ENCODE results near the gene PRSS38. TPM values are rescaled to one million over a fixed set of nuclear protein-coding genes. Genes with fewer than 3 reads are reported as not detected.
A peak's percentile ranks its signal among the peaks of the same experiment; 100 is the strongest.

Gene PRSS38
- total and polyA plus RNA-seq, 2 experiments from 2014 or later, result not detected

GRCh38 chr1:227787513-227788270 is 27.8 kb upstream of the PRSS38 start:
- in situ Hi-C loops (cut with MboI), result no loop called here
- H2AFZ ChIP-seq, result peak overlapping the region; percentile 74
- H3K27me3 ChIP-seq (replicated peaks; ENCODE audit: insufficient read depth), result no peaks in the 10 kb centered on the region
- H3K27ac ChIP-seq, result no peak overlapping the region
- peak overlapping the region; percentile 70 for H3K9ac ChIP-seq
- no peak for TF ChIP-seq EZH2phosphoT487 (IDR thresholded peaks at IDR 0.05; ENCODE audit: insufficient read depth, low read depth)
- H3K9me3 ChIP-seq (ENCODE audit: low read depth), result no peaks in the 10 kb centered on the region
- H3K79me2 ChIP-seq (ENCODE audit: insufficient read depth), result no peaks in the 10 kb centered on the region
- peak; percentile 88 for DNase-seq
- 0 out of 2 replicates have a peak, but pooled peaks cover 4% of the 10 kb centered on the region for H3F3A ChIP-seq (ENCODE audit: insufficient read depth)
- H3K9me2 ChIP-seq (ENCODE audit: insufficient read depth), result no peaks in the 10 kb centered on the region
- H3K4me1 ChIP-seq (ENCODE audit: insufficient read depth), result no peaks in the 10 kb centered on the region
- no peaks in the 10 kb centered on the region for H4K20me1 ChIP-seq (ENCODE audit: insufficient read depth)
- H3K4me2 ChIP-seq (ENCODE audit: unreplicated experiment), result peak overlapping the region; percentile 88
- peak overlapping the region; percentile 72 for H3K4me3 ChIP-seq
- H3K36me3 ChIP-seq (ENCODE audit: low read depth), result no peaks in the 10 kb centered on the region
- 1 to 4% methylated on average over 45 to 60 of the region's 60 CpGs for WGBS, 2 experiments (ENCODE audit: low coverage in 1 of 2, low lambda C conversion rate in 2 of 2, missing lambda C conversion rate in 2 of 2)

GRCh38 chr1:227788271-227789083 is 27.0 kb upstream of the PRSS38 start:
- Histone ChIP-seq H3F3A (ENCODE audit: insufficient read depth) (0 out of 2 replicates have a peak, but pooled peaks cover 4% of the 10 kb centered on the region), H3K9me3 (ENCODE audit: low read depth) (no peaks in the 10 kb centered on the region), H3K4me1 (ENCODE audit: insufficient read depth) (peaks cover 5% of the 10 kb centered on the region), H3K27me3 (replicated peaks; ENCODE audit: insufficient read depth) (no peaks in the 10 kb centered on the region), H3K36me3 (ENCODE audit: low read depth) (no peaks in the 10 kb centered on the region), H4K20me1 (ENCODE audit: insufficient read depth) (no peaks in the 10 kb centered on the region), H3K9me2 (ENCODE audit: insufficient read depth) (no peaks in the 10 kb centered on the region), H3K4me3 (peak overlapping the region; percentile 74), H3K9ac (peak overlapping the region; percentile 60), H2AFZ (peak overlapping the region; percentile 71), H3K79me2 (ENCODE audit: insufficient read depth) (no peaks in the 10 kb centered on the region), H3K4me2 (ENCODE audit: unreplicated experiment) (peak overlapping the region; percentile 66), H3K27ac (no peak overlapping the region)
- TF ChIP-seq EZH2 (IDR thresholded peaks at IDR 0.05; ENCODE audit: insufficient read depth, poor library complexity, severe bottlenecking) (no peak), EZH2phosphoT487 (IDR thresholded peaks at IDR 0.05; ENCODE audit: insufficient read depth, low read depth) (no peak)
- 3% methylated on average over 19 to 56 of the region's 68 CpGs for WGBS, 2 experiments (ENCODE audit: low coverage in 1 of 2, low lambda C conversion rate in 2 of 2, missing lambda C conversion rate in 2 of 2)
- peak; percentile 64 for DNase-seq
- in situ Hi-C loops (cut with MboI), result no loop called here

- Histone ChIP-seq H4K20me1 (ENCODE audit: insufficient read depth) (no peaks in the 10 kb centered on the region), H3K9ac (peak overlapping the region; percentile 60), H3K4me2 (ENCODE audit: unreplicated experiment) (peak overlapping the region; percentile 66), H3K4me3 (peak overlapping the region; percentile 74), H3K9me3 (ENCODE audit: low read depth) (no peaks in the 10 kb centered on the region), H3K4me1 (ENCODE audit: insufficient read depth) (peaks cover 11% of the 10 kb centered on the region), H3K79me2 (ENCODE audit: insufficient read depth) (no peaks in the 10 kb centered on the region), H3K36me3 (ENCODE audit: low read depth) (no peaks in the 10 kb centered on the region), H3K9me2 (ENCODE audit: insufficient read depth) (no peaks in the 10 kb centered on the region), H3F3A (ENCODE audit: insufficient read depth) (0 out of 2 replicates have a peak, but pooled peaks cover 4% of the 10 kb centered on the region), H2AFZ (no peak overlapping the region; the same call in 1 of the 2 replicates), H3K27ac (no peak overlapping the region), H3K27me3 (replicated peaks; ENCODE audit: insufficient read depth) (no peaks in the 10 kb centered on the region)
- peak; percentile 59 for DNase-seq
- 73 to 74% methylated on average over 23 of the region's 23 CpGs for WGBS, 2 experiments (ENCODE audit: low coverage in 1 of 2, low lambda C conversion rate in 2 of 2, missing lambda C conversion rate in 2 of 2)
- TF ChIP-seq EZH2phosphoT487 (IDR thresholded peaks at IDR 0.05; ENCODE audit: insufficient read depth, low read depth), result no peak
- TF ChIP-seq EZH2 (IDR thresholded peaks at IDR 0.05; ENCODE audit: insufficient read depth, poor library complexity, severe bottlenecking), result no peak
- in situ Hi-C loops (cut with MboI), result no loop called here
Measured at GRCh38 chr1:227789084-227790033, 26.1 kb upstream of the PRSS38 start.

- H3K4me1 ChIP-seq (ENCODE audit: insufficient read depth), result peaks cover 17% of the 10 kb centered on the region
- no peak overlapping the region for H3K4me3 ChIP-seq
- H3K4me2 ChIP-seq (ENCODE audit: unreplicated experiment), result no peak overlapping the region
- no peaks in the 10 kb centered on the region for H3K9me3 ChIP-seq (ENCODE audit: low read depth)
- DNase-seq, result no peak
- H3K79me2 ChIP-seq (ENCODE audit: insufficient read depth), result no peaks in the 10 kb centered on the region
- H3K27me3 ChIP-seq (replicated peaks; ENCODE audit: insufficient read depth), result no peaks in the 10 kb centered on the region
- TF ChIP-seq EZH2phosphoT487 (IDR thresholded peaks at IDR 0.05; ENCODE audit: insufficient read depth, low read depth) (no peak), EZH2 (IDR thresholded peaks at IDR 0.05; ENCODE audit: insufficient read depth, poor library complexity, severe bottlenecking) (no peak)
- H2AFZ ChIP-seq, result no peak overlapping the region
- in situ Hi-C loops (cut with MboI), result no loop called here
- H3K9me2 ChIP-seq (ENCODE audit: insufficient read depth), result no peaks in the 10 kb centered on the region
- no peak overlapping the region for H3K27ac ChIP-seq
- no peaks in the 10 kb centered on the region for H3K36me3 ChIP-seq (ENCODE audit: low read depth)
- no peak overlapping the region for H3K9ac ChIP-seq
- no peaks in the 10 kb centered on the region for H4K20me1 ChIP-seq (ENCODE audit: insufficient read depth)
- H3F3A ChIP-seq (ENCODE audit: insufficient read depth), result 0 out of 2 replicates have a peak, but pooled peaks cover 4% of the 10 kb centered on the region
- WGBS, 2 experiments (ENCODE audit: low coverage in 1 of 2, low lambda C conversion rate in 2 of 2, missing lambda C conversion rate in 2 of 2), result 92 to 97% methylated on average over 2 of the region's 2 CpGs
Measured at GRCh38 chr1:227790034-227790400, 25.5 kb upstream of the PRSS38 start.

All from GM23248 (cell line).